Suprapubic skin (tissue), 3 donors: ENCODE measurements around the gene YEATS2.

Experiments used
- POLR2AphosphoS5 ChIP-seq, 3 donors: sonication (generic); formaldehyde crosslinking; IDR thresholded peaks; one replicate each; pipeline ENCODE4 v1.6.1; 2017; ENCODE audit warnings: antibody characterized with exemption in 3 of 3
- TF ChIP-seq, protein P1 (sequence below), 2 donors: fragments of 200-600 bp in 1 of 2; fragments of 450-650 bp in 1 of 2; sonication (generic) in 1 of 2; IDR thresholded peaks; one replicate each; pipeline ENCODE4 v1.5.1; 2016 to 2019; ENCODE audit warnings: antibody characterized with exemption in 2 of 2, mild to moderate bottlenecking in 1 of 2, moderate library complexity in 1 of 2

DNA sequence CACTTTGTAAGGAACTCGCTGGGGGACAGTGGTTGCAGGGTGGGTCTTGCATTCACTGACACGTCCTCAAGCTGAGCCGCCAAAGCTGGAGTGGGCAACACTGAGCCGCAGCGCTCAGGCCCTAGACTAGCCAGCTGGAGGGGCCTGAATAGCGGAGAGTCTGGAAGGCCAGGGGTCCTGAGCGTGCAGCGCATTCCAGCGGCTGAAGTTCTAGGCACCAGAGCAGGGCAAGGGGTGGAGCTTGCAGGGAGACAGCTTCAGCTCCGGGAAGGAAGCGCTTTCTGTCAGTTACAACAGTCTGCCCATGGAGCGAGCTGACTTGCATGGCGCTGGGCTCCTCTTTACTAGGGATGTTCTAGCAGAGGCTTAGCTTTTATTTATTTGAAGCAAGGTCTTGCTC lies 125.0 kb downstream of the YEATS2 start:
- TF ChIP-seq, protein P1, sequence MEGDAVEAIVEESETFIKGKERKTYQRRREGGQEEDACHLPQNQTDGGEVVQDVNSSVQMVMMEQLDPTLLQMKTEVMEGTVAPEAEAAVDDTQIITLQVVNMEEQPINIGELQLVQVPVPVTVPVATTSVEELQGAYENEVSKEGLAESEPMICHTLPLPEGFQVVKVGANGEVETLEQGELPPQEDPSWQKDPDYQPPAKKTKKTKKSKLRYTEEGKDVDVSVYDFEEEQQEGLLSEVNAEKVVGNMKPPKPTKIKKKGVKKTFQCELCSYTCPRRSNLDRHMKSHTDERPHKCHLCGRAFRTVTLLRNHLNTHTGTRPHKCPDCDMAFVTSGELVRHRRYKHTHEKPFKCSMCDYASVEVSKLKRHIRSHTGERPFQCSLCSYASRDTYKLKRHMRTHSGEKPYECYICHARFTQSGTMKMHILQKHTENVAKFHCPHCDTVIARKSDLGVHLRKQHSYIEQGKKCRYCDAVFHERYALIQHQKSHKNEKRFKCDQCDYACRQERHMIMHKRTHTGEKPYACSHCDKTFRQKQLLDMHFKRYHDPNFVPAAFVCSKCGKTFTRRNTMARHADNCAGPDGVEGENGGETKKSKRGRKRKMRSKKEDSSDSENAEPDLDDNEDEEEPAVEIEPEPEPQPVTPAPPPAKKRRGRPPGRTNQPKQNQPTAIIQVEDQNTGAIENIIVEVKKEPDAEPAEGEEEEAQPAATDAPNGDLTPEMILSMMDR (IDR thresholded peaks at IDR 0.05) = no peak
- no peak for TF ChIP-seq POLR2AphosphoS5 (IDR thresholded peaks at IDR 0.05)
